ENCODE results near the gene IFT172. TPM values are rescaled to one million over a fixed set of nuclear protein-coding genes. Genes with fewer than 3 reads are reported as not detected.
"Not testable (repeated sequence)": the region's sequence is repeated elsewhere in the genome, so short reads cannot be mapped to it uniquely, and the experiment has no call there.

Gene IFT172
- total RNA-seq, 1 donor = 25.7 TPM

DNA sequence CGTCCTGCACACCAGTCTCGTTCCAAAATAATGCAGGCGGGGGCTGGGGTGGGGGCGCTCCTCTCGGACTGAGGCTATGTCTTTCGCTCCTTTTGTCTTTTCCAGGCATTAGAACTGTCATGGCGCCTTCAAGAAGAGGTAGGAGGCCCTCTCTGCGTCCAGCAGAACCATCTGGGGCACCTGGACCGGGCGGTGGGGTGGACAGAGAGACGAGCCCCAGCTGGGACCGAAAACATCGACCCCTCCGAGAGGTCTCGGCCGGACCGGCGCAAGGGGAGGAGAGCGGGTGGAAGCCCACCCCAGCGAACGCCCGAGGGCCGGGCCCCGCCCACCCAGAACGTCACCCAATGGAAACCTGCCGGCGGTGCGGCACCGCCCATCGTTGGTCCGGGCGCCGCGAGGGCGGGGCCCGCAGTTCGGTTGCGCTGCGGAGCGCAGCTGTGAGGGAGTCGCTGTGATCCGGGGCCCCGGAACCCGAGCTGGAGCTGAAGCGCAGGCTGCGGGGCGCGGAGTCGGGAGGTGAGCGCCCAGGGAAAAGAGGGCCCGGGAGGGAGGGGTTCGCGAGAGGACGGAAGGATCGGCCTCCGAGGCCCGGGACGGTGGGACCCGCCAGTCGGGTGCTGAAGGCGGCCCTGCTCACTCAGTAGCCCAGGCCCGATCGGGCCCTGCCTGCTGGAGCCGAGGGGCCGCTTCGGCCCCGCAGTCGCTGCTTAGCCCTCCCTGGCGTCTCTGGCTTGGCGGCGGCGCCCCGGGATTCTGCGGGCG lies 61.1 kb downstream of the IFT172 start, which contains the start of gene NRBP1:
NRBP1 (plus strand) TSS at position 419 of the 765 bp plus-strand sequence. CDS start 4,643 bp downstream, outside the sequence.
- TF ChIP-seq, protein P1, sequence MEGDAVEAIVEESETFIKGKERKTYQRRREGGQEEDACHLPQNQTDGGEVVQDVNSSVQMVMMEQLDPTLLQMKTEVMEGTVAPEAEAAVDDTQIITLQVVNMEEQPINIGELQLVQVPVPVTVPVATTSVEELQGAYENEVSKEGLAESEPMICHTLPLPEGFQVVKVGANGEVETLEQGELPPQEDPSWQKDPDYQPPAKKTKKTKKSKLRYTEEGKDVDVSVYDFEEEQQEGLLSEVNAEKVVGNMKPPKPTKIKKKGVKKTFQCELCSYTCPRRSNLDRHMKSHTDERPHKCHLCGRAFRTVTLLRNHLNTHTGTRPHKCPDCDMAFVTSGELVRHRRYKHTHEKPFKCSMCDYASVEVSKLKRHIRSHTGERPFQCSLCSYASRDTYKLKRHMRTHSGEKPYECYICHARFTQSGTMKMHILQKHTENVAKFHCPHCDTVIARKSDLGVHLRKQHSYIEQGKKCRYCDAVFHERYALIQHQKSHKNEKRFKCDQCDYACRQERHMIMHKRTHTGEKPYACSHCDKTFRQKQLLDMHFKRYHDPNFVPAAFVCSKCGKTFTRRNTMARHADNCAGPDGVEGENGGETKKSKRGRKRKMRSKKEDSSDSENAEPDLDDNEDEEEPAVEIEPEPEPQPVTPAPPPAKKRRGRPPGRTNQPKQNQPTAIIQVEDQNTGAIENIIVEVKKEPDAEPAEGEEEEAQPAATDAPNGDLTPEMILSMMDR (IDR thresholded peaks at IDR 0.05; ENCODE audit: insufficient read depth, low read length) = no peak
- peak within 1 kb of the TSS; percentile 83 for H3K4me3 ChIP-seq (ENCODE audit: low read depth, low read length)
- peak; percentile 84 for DNase-seq (ENCODE audit: low read depth)

DNA sequence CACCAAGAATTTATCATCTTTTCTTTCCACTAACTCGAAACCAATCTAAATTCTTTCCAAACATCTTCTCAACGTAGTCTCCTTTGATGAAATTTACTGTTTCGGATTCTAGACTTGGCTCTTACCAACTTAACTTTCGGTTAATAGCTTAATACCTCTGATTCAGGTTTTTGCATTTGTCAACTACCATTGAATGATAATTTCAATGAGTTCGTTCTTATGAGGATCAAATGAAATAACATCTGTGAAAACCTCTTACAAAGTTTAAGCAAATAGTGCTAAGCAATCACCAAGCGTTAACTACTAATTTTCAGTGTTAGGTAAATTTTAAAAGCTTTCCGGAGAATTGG lies 61.7 kb downstream of the IFT172 start:
- TF ChIP-seq, protein P1 (IDR thresholded peaks at IDR 0.05; ENCODE audit: insufficient read depth, low read length) = no peak
- H3K4me3 ChIP-seq (ENCODE audit: low read depth, low read length) = peak overlapping the region; percentile 83
- DNase-seq (ENCODE audit: low read depth) = no peak

- H3K4me3 ChIP-seq (ENCODE audit: low read depth, low read length); DNase-seq (ENCODE audit: low read depth): not testable (repeated sequence)
Measured at GRCh38 chr2:27425039-27425438, 64.5 kb downstream of the IFT172 start.

DNA sequence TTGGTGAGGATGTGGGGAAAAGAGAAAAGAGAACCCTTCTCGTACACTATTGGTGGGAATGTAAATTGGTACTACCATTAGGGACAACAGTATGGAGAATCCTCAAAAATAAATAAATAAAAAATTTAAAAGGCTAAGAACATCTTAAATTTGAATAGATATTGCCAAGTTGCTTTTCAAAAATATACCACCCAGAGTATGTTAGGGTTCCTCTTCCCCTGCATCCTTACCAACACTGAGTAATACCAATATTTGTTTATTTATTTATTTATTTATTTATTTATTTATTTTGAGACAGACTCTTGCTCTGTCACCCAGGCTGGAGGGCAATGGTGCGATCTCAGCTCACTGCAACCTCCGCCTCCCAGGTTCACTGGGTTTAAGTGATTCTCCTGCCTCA lies 66.6 kb downstream of the IFT172 start:
- TF ChIP-seq, protein P1 (IDR thresholded peaks at IDR 0.05; ENCODE audit: insufficient read depth, low read length) = no peak
- no peak overlapping the region for H3K4me3 ChIP-seq (ENCODE audit: low read depth, low read length)
- DNase-seq (ENCODE audit: low read depth) = no peak

- TF ChIP-seq, protein P1 (IDR thresholded peaks at IDR 0.05; ENCODE audit: insufficient read depth, low read length) = no peak
- DNase-seq (ENCODE audit: low read depth) = no peak
- no peak overlapping the region for H3K4me3 ChIP-seq (ENCODE audit: low read depth, low read length)
Measured at GRCh38 chr2:27421660-27422250, 67.8 kb downstream of the IFT172 start.

DNA sequence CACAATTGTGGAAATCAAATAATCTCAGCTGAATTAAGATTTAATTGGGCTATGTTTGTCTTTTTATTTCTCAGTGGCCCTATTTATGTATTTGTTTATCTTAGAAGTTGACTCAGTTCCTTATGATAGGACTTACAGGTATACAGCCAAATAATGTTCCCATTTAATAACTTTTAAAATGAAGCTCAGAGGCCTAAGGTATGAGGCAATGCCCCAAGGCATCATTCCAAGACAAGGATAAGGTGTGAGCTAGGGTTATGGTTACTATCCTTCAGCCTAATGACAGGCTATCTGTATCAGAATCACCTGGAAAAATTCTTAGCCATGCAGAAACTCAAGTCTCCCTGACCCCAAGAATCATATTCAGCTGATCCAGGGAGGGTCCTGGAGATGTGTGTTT lies 68.5 kb downstream of the IFT172 start:
- no peak for DNase-seq (ENCODE audit: low read depth)
- TF ChIP-seq, protein P1 (IDR thresholded peaks at IDR 0.05; ENCODE audit: insufficient read depth, low read length) = no peak

GRCh38 chr2:27416151-27416550 lies 73.4 kb downstream of the IFT172 start:
- DNase-seq (ENCODE audit: low read depth) = no peak
- H3K4me3 ChIP-seq (ENCODE audit: low read depth, low read length) = no peak overlapping the region

More for the DNA sequence above, 68.5 kb downstream of the IFT172 start:
- no peak overlapping the region for H3K4me3 ChIP-seq (ENCODE audit: low read depth, low read length)

More at GRCh38 chr2:27416151-27416550, 73.4 kb downstream of the IFT172 start:
- TF ChIP-seq, protein P1 (IDR thresholded peaks at IDR 0.05; ENCODE audit: insufficient read depth, low read length) = no peak
